ENCODE results near the gene LPP. TPM values are rescaled to one million over a fixed set of nuclear protein-coding genes. Genes with fewer than 3 reads are reported as not detected.

LPP gene
- total and polyA plus RNA-seq, 2 of the 13 experiments (the other 11 are each of a cell fraction or from before 2014, with no cell fraction given) = 19.2 to 29.9 TPM

GRCh38 chr3:188684276-188684675, 530.3 kb downstream of the LPP start:
- in situ Hi-C loops (cut with HindIII; ENCODE audit: extremely low pct_ligation_motif_present, low pct_unique_long_range_greater_than_20kb) (no loop called here), intact Hi-C loops (cut with micrococcal nuclease; ENCODE audit: unreplicated experiment) (no loop called here)
- 0 out of 5 replicates have a peak, but pooled peaks cover 0 to 1% of the 10 kb centered on the region in 2 experiments for H3K36me3 ChIP-seq (replicated peaks in 1 of 2; ENCODE audit: control insufficient read depth in 1 of 2, insufficient read depth in 2 of 2, low read length in 2 of 2)
- no peak overlapping the region for H2AFZ ChIP-seq (ENCODE audit: low read length)
- TF ChIP-seq FOXC1 (CRISPR knock-in tag; IDR thresholded peaks at IDR 0.05; ENCODE audit: borderline replicate concordance) (no peak), MEF2D (CRISPR knock-in tag; IDR thresholded peaks at IDR 0.05) (no peak), SUZ12 (IDR thresholded peaks at IDR 0.05; ENCODE audit: low read depth, low read length) (no peak), ETS1 (CRISPR knock-in tag; IDR thresholded peaks at IDR 0.05) (no peak), ZNF768 (CRISPR knock-in tag; IDR thresholded peaks at IDR 0.05) (no peak), NRL (CRISPR knock-in tag; IDR thresholded peaks at IDR 0.05; ENCODE audit: borderline replicate concordance) (no peak), ZNF101 (CRISPR knock-in tag; IDR thresholded peaks at IDR 0.05; ENCODE audit: borderline replicate concordance, low read depth) (no peak), ZFP36L2 (CRISPR knock-in tag; IDR thresholded peaks at IDR 0.05) (no peak), ATF7 (IDR thresholded peaks at IDR 0.05) (no peak), ATF7 (CRISPR knock-in tag; IDR thresholded peaks at IDR 0.05) (no peak)
- no peak overlapping the region for H3K4me2 ChIP-seq (ENCODE audit: low read depth, low read length)
- peaks cover 32% of the 10 kb centered on the region for H3K4me1 ChIP-seq (ENCODE audit: insufficient read depth, low read length)
- ATAC-seq (no peak), DNase-seq (ENCODE audit: low spot score) (no peak), FAIRE-seq (no peak)
- H3K27me3 ChIP-seq (ENCODE audit: control insufficient read depth in 1 of 2, insufficient read depth in 2 of 2, low read length in 2 of 2) = no peaks in the 10 kb centered on the region
- H3K27ac ChIP-seq (ENCODE audit: extremely low read length, insufficient read depth, low read length) = no peak overlapping the region
- no TSS peak for BruUV-seq (replicated peaks)
- ChIA-PET CTCF (ENCODE audit: low intra/inter-chr PET ratio, low total read pairs) (interaction anchor here (0.8 kb wide), 1 partner anchor 120 kb away, joined by 3 read pairs; no protein-coding TSS in a partner anchor), POLR2A (no interaction called here)
- no peak overlapping the region for H3K9ac ChIP-seq (ENCODE audit: insufficient read depth, low read depth, low read length)
- 98% methylated on average over 2 of the region's 2 CpGs for WGBS (ENCODE audit: low lambda C conversion rate)
- H4K20me1 ChIP-seq (ENCODE audit: insufficient read depth, low read length) = no peaks in the 10 kb centered on the region
- H3K9me3 ChIP-seq (ENCODE audit: low read length) = no peaks in the 10 kb centered on the region
- no peaks in the 10 kb centered on the region for H3K79me2 ChIP-seq (ENCODE audit: insufficient read depth, low read length)
- no peak overlapping the region for H3K4me3 ChIP-seq (replicated peaks in 1 of 3; ENCODE audit: insufficient read depth in 1 of 3, low read depth in 2 of 3, low read length in 3 of 3)
